Fibroblast of upper back skin (primary cell): Measurements from ENCODE around the gene ABTB2.
"Not testable (repeated sequence)": the region's sequence is repeated elsewhere in the genome, so short reads cannot be mapped to it uniquely, and the experiment has no call there.

ENCODE experiments used
- DNase-seq: peaks from one replicate; pipeline ENCODE4 v3.0.0-alpha.2; 2013

ABTB2 gene

GRCh38 chr11:34234086-34234740 is 123.6 kb downstream of the ABTB2 start:
- DNase-seq, result peak; percentile 56

- DNase-seq, result no peak
Measured at GRCh38 chr11:34233215-34233614, 124.6 kb downstream of the ABTB2 start.

- DNase-seq, result no peak
Measured at GRCh38 chr11:34232807-34233206, 125.0 kb downstream of the ABTB2 start.

GRCh38 chr11:34226210-34226609 is 131.6 kb downstream of the ABTB2 start:
- no peak for DNase-seq

GRCh38 chr11:34225091-34225490 is 132.7 kb downstream of the ABTB2 start:
- DNase-seq, result no peak

GRCh38 chr11:34224434-34224966 is 133.3 kb downstream of the ABTB2 start:
- DNase-seq, result no peak

- DNase-seq, result no peak
Measured at GRCh38 chr11:34223907-34224306, 133.9 kb downstream of the ABTB2 start.

- DNase-seq, result peak; percentile 61
Measured at GRCh38 chr11:34223021-34223813, 134.6 kb downstream of the ABTB2 start.

- DNase-seq, result no peak
Measured at GRCh38 chr11:34222030-34222429, 135.8 kb downstream of the ABTB2 start.

GRCh38 chr11:34219941-34220370 is 137.9 kb downstream of the ABTB2 start:
- DNase-seq, result no peak

- no peak for DNase-seq
Measured at GRCh38 chr11:34219279-34219678, 138.5 kb downstream of the ABTB2 start.

GRCh38 chr11:34218756-34219155 is 139.1 kb downstream of the ABTB2 start:
- not testable (repeated sequence) for DNase-seq

GRCh38 chr11:34218067-34218466 is 139.7 kb downstream of the ABTB2 start:
- DNase-seq, result no peak

GRCh38 chr11:34216706-34217105 is 141.1 kb downstream of the ABTB2 start:
- DNase-seq, result no peak

GRCh38 chr11:34215806-34216453 is 141.9 kb downstream of the ABTB2 start:
- no peak for DNase-seq

GRCh38 chr11:34214961-34215805 is 142.6 kb downstream of the ABTB2 start:
- DNase-seq, result peak; percentile 55

- no peak for DNase-seq
Measured at GRCh38 chr11:34213366-34213765, 144.4 kb downstream of the ABTB2 start.

GRCh38 chr11:34212566-34212965 is 145.2 kb downstream of the ABTB2 start:
- no peak for DNase-seq

GRCh38 chr11:34209809-34210208 is 148.0 kb downstream of the ABTB2 start:
- no peak for DNase-seq

- DNase-seq, result no peak
Measured at GRCh38 chr11:34208266-34209135, 149.3 kb downstream of the ABTB2 start.

- DNase-seq, result no peak
Measured at GRCh38 chr11:34207487-34208180, 150.2 kb downstream of the ABTB2 start.
